Measurements from ENCODE around the gene CAMTA1. TPM values are rescaled to one million over a fixed set of nuclear protein-coding genes. Genes with fewer than 3 reads are reported as not detected.

CAMTA1 gene
- total and polyA plus RNA-seq, 9 of the 15 experiments (the other 6 are each of a cell fraction or from before 2014, with no cell fraction given): 43.9 to 161 (median 65.9) TPM

DNA sequence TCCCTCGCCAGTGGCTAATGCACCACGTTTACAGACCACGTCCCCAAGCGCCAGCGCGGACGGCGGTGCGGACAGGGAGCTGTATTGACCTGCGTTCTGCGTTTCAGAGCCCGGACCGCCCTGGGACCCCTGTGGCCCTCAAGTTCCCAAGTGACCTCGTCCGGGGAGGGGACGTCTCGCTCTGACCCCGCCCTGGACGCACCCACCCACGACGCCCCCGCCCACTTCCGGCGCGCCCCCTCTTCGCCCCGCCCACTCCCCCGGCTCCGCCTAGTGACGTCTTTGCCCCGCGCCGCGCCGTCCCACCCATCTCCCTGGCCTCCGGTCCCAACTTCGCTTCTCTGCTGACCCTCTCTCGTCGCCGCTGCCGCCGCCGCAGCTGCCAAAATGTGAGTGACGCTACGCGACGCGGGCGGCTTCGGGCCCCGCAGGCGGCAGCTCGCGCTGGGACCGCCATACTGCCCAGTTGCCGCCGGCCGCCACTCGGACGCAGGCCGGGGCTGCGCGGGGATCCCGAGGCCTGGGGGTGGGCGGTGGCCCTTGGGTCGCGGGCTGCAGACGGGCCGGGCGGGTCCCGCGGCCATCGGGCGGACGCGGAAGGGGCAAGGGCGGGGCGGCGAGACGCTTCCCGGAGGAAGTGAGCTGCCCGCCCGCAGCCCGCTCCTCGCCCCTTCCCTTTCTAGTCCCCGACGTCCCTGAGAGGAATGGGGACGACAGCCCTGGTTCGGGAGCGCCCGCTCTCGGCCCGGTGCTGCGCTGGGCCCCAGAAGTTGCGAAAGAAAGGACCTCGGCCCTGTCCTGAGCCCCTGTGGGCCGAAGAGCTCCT lies 986.0 kb downstream of the CAMTA1 start, which contains the start of gene VAMP3 (continued):
- TF ChIP-seq, protein P1, sequence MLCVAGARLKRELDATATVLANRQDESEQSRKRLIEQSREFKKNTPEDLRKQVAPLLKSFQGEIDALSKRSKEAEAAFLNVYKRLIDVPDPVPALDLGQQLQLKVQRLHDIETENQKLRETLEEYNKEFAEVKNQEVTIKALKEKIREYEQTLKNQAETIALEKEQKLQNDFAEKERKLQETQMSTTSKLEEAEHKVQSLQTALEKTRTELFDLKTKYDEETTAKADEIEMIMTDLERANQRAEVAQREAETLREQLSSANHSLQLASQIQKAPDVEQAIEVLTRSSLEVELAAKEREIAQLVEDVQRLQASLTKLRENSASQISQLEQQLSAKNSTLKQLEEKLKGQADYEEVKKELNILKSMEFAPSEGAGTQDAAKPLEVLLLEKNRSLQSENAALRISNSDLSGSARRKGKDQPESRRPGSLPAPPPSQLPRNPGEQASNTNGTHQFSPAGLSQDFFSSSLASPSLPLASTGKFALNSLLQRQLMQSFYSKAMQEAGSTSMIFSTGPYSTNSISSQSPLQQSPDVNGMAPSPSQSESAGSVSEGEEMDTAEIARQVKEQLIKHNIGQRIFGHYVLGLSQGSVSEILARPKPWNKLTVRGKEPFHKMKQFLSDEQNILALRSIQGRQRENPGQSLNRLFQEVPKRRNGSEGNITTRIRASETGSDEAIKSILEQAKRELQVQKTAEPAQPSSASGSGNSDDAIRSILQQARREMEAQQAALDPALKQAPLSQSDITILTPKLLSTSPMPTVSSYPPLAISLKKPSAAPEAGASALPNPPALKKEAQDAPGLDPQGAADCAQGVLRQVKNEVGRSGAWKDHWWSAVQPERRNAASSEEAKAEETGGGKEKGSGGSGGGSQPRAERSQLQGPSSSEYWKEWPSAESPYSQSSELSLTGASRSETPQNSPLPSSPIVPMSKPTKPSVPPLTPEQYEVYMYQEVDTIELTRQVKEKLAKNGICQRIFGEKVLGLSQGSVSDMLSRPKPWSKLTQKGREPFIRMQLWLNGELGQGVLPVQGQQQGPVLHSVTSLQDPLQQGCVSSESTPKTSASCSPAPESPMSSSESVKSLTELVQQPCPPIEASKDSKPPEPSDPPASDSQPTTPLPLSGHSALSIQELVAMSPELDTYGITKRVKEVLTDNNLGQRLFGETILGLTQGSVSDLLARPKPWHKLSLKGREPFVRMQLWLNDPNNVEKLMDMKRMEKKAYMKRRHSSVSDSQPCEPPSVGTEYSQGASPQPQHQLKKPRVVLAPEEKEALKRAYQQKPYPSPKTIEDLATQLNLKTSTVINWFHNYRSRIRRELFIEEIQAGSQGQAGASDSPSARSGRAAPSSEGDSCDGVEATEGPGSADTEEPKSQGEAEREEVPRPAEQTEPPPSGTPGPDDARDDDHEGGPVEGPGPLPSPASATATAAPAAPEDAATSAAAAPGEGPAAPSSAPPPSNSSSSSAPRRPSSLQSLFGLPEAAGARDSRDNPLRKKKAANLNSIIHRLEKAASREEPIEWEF (CRISPR knock-in tag; IDR thresholded peaks at IDR 0.05): no peak
- TF ChIP-seq, protein P2, sequence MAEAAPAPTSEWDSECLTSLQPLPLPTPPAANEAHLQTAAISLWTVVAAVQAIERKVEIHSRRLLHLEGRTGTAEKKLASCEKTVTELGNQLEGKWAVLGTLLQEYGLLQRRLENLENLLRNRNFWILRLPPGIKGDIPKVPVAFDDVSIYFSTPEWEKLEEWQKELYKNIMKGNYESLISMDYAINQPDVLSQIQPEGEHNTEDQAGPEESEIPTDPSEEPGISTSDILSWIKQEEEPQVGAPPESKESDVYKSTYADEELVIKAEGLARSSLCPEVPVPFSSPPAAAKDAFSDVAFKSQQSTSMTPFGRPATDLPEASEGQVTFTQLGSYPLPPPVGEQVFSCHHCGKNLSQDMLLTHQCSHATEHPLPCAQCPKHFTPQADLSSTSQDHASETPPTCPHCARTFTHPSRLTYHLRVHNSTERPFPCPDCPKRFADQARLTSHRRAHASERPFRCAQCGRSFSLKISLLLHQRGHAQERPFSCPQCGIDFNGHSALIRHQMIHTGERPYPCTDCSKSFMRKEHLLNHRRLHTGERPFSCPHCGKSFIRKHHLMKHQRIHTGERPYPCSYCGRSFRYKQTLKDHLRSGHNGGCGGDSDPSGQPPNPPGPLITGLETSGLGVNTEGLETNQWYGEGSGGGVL (CRISPR knock-in tag; IDR thresholded peaks at IDR 0.05): no peak
- TF ChIP-seq, protein P3, sequence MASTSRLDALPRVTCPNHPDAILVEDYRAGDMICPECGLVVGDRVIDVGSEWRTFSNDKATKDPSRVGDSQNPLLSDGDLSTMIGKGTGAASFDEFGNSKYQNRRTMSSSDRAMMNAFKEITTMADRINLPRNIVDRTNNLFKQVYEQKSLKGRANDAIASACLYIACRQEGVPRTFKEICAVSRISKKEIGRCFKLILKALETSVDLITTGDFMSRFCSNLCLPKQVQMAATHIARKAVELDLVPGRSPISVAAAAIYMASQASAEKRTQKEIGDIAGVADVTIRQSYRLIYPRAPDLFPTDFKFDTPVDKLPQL (IDR thresholded peaks at IDR 0.05; ENCODE audit: extremely low read depth, insufficient read length): no peak
- TF ChIP-seq ZNF431 (CRISPR knock-in tag; IDR thresholded peaks at IDR 0.05) (no peak), TBL1XR1 (IDR thresholded peaks at IDR 0.05; ENCODE audit: low read length in 2 of 2) (no peak), ILK (tag; IDR thresholded peaks at IDR 0.05; ENCODE audit: borderline replicate concordance, low read depth) (no peak), NFYB (IDR thresholded peaks at IDR 0.05; ENCODE audit: extremely low read depth, insufficient read length) (no peak), SMAD3 (CRISPR knock-in tag; conservative IDR thresholded peaks at IDR 0.05) (no peak), ZNF644 (tag; IDR thresholded peaks at IDR 0.05; ENCODE audit: low read depth) (no peak), ZFP36 (IDR thresholded peaks at IDR 0.05; ENCODE audit: low read depth, low read length, partially characterized antibody) (no peak), GABPB2 (CRISPR knock-in tag; conservative IDR thresholded peaks at IDR 0.05) (no peak), ZNF695 (CRISPR knock-in tag; IDR thresholded peaks at IDR 0.05) (no peak), COPS2 (conservative IDR thresholded peaks at IDR 0.05) (no peak), SMARCA5 (IDR thresholded peaks at IDR 0.05) (no peak)
- TF ChIP-seq, protein P4, sequence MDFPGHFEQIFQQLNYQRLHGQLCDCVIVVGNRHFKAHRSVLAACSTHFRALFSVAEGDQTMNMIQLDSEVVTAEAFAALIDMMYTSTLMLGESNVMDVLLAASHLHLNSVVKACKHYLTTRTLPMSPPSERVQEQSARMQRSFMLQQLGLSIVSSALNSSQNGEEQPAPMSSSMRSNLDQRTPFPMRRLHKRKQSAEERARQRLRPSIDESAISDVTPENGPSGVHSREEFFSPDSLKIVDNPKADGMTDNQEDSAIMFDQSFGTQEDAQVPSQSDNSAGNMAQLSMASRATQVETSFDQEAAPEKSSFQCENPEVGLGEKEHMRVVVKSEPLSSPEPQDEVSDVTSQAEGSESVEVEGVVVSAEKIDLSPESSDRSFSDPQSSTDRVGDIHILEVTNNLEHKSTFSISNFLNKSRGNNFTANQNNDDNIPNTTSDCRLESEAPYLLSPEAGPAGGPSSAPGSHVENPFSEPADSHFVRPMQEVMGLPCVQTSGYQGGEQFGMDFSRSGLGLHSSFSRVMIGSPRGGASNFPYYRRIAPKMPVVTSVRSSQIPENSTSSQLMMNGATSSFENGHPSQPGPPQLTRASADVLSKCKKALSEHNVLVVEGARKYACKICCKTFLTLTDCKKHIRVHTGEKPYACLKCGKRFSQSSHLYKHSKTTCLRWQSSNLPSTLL (IDR thresholded peaks at IDR 0.05): no peak
- TF ChIP-seq, protein P5, sequence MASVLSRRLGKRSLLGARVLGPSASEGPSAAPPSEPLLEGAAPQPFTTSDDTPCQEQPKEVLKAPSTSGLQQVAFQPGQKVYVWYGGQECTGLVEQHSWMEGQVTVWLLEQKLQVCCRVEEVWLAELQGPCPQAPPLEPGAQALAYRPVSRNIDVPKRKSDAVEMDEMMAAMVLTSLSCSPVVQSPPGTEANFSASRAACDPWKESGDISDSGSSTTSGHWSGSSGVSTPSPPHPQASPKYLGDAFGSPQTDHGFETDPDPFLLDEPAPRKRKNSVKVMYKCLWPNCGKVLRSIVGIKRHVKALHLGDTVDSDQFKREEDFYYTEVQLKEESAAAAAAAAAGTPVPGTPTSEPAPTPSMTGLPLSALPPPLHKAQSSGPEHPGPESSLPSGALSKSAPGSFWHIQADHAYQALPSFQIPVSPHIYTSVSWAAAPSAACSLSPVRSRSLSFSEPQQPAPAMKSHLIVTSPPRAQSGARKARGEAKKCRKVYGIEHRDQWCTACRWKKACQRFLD (CRISPR knock-in tag; IDR thresholded peaks at IDR 0.05): 0 out of 2 replicates have a peak, but pooled peaks have one; percentile 26
